SK-N-SH (cell line): ENCODE results near the gene GALNT17. TPM values are rescaled to one million over a fixed set of nuclear protein-coding genes. Genes with fewer than 3 reads are reported as not detected.

ENCODE experiments used
- CTCF ChIA-PET: fragments of 300-600, 350-600 bp; formaldehyde crosslinking; extraction: SDS; loops from one replicate; lab custom pipeline; 2021; lab: Yijun Ruan, JAX
- POLR2A ChIA-PET: fragments of 350-600 bp; sonication (Branson Sonifier 250); formaldehyde crosslinking; extraction: SDS; loops from one replicate; lab custom pipeline; 2020; ENCODE audit warnings: antibody characterized with exemption, inconsistent platforms; lab: Yijun Ruan, JAX
- DNase-seq: peaks from one replicate; pipeline ENCODE4 v3.0.0; 2012
- H2AFZ ChIP-seq: fragments of 200-600 bp; sonication (generic); 2 replicates; pipeline ENCODE4 v1.8.1; 2016; ENCODE audit warnings: antibody characterized with exemption, mild to moderate bottlenecking, low read depth
- H3F3A ChIP-seq: fragments of 200-600 bp; sonication (generic); replicated peaks from 2 replicates; pipeline ENCODE3; 2016; ENCODE audit warnings: antibody characterized with exemption, mild to moderate bottlenecking; ENCODE audit not compliant: insufficient read depth
- H3K27ac ChIP-seq, 2 experiments: fragments of 200-500 bp in 1 of 2; fragments of 200-600 bp in 1 of 2; sonication (Bioruptor generic) in 1 of 2; sonication (generic), shearing (Covaris generic) in 1 of 2; 2 replicates each; pipeline versions ENCODE4 v1.5.1 to v1.6.1; 2014 to 2016; ENCODE audit warnings: low read depth in 2 of 2, inconsistent platforms in 1 of 2, low read length in 1 of 2, mild to moderate bottlenecking in 1 of 2, mixed read lengths in 1 of 2
- H3K27me3 ChIP-seq: fragments of 200-600 bp; sonication (generic), shearing (Covaris generic); 2 replicates; pipeline ENCODE4 v1.6.1; 2016; ENCODE audit warnings: mixed run types; ENCODE audit not compliant: insufficient read depth
- H3K36me3 ChIP-seq, 2 experiments: fragments of 200-500 bp in 1 of 2; fragments of 200-600 bp in 1 of 2; sonication (Bioruptor generic) in 1 of 2; sonication (generic) in 1 of 2; replicated peaks in 1 of 2; 2 replicates each; pipeline versions ENCODE3 to v1.5.1; 2014 to 2016; ENCODE audit warnings: low read length in 1 of 2, mild to moderate bottlenecking in 1 of 2; ENCODE audit not compliant: insufficient read depth in 2 of 2, control insufficient read depth in 1 of 2
- H3K4me1 ChIP-seq, 2 experiments: fragments of 200-500 bp in 1 of 2; fragments of 200-600 bp in 1 of 2; sonication (Bioruptor generic) in 1 of 2; sonication (generic), shearing (Covaris generic) in 1 of 2; 2 replicates each; pipeline versions ENCODE4 v1.5.1 to v1.6.1; 2014 to 2016; ENCODE audit warnings: low read depth in 1 of 2, low read length in 1 of 2, mixed run types in 1 of 2; ENCODE audit not compliant: insufficient read depth in 2 of 2, control insufficient read depth in 1 of 2
- H3K4me2 ChIP-seq: fragments of 200-600 bp; sonication (generic), shearing (Covaris generic); 2 replicates; pipeline ENCODE4 v1.6.1; 2017; ENCODE audit warnings: mixed run types
- H3K4me3 ChIP-seq, 2 experiments: fragments of 200-500 bp in 1 of 2; fragments of 200-600 bp in 1 of 2; sonication (Bioruptor generic) in 1 of 2; sonication (generic), shearing (Covaris generic) in 1 of 2; 2 replicates each; pipeline versions ENCODE4 v1.5.1 to v1.8.1; 2014 to 2016; ENCODE audit warnings: low read depth in 2 of 2, inconsistent platforms in 1 of 2, low read length in 1 of 2, mild to moderate bottlenecking in 1 of 2, mixed read lengths in 1 of 2, moderate library complexity in 1 of 2
- H3K79me2 ChIP-seq: fragments of 200-600 bp; sonication (generic); 2 replicates; pipeline ENCODE4 v1.8.1; 2017; ENCODE audit warnings: mild to moderate bottlenecking; ENCODE audit not compliant: insufficient read depth
- H3K9ac ChIP-seq: fragments of 200-600 bp; sonication (generic); 2 replicates; pipeline ENCODE4 v1.6.1; 2017; ENCODE audit warnings: mixed run types
- H3K9me2 ChIP-seq: fragments of 200-600 bp; sonication (generic); 2 replicates; pipeline ENCODE4 v1.6.1; 2017; ENCODE audit warnings: mixed run types
- H3K9me3 ChIP-seq: fragments of 200-600 bp; sonication (generic); 2 replicates; pipeline ENCODE4 v1.6.1; 2017; ENCODE audit warnings: mixed run types, mild to moderate bottlenecking, moderate library complexity
- H4K20me1 ChIP-seq: fragments of 200-600 bp; sonication (generic); 2 replicates; pipeline ENCODE4 v1.6.1; 2017; ENCODE audit warnings: mild to moderate bottlenecking, mixed run types; ENCODE audit not compliant: insufficient read depth
- CHD2 ChIP-seq: fragments of 150-350 bp; IDR thresholded peaks from 2 replicates; pipeline ENCODE4 v1.6.1; 2018; ENCODE audit warnings: low read length; ENCODE audit not compliant: partially characterized antibody
- ELF1 ChIP-seq: IDR thresholded peaks from 2 replicates; pipeline ENCODE4 v1.4.0; 2012
- EZH2phosphoT487 ChIP-seq: fragments of 200-600 bp; sonication (generic); IDR thresholded peaks from 2 replicates; pipeline ENCODE4 v1.6.1; 2017; ENCODE audit warnings: low read depth, mixed run types, mild to moderate bottlenecking, antibody characterized with exemption, moderate library complexity, borderline replicate concordance
- FOXJ3 ChIP-seq: sonication (generic); formaldehyde crosslinking; IDR thresholded peaks from 2 replicates; pipeline ENCODE4 v1.5.1; 2020; ENCODE audit warnings: mild to moderate bottlenecking, missing genetic modification reagents
- FOXM1 ChIP-seq: IDR thresholded peaks from 2 replicates; pipeline ENCODE4 v1.4.0; 2012; ENCODE audit warnings: low read depth, mild to moderate bottlenecking
- NFIC ChIP-seq: IDR thresholded peaks from 2 replicates; pipeline ENCODE4 v1.4.0; 2012; ENCODE audit warnings: borderline replicate concordance
- NRF1 ChIP-seq: IDR thresholded peaks from 2 replicates; pipeline ENCODE4 v1.6.1; 2012; ENCODE audit warnings: low read depth, mild to moderate bottlenecking, low read length
- RAD21 ChIP-seq: IDR thresholded peaks from 2 replicates; pipeline ENCODE4 v1.6.1; 2012; ENCODE audit warnings: mild to moderate bottlenecking, low read length
- SMC3 ChIP-seq: IDR thresholded peaks from 2 replicates; pipeline ENCODE4 v1.6.1; 2012; ENCODE audit warnings: low read depth, low read length, improper control_type of control experiment
- WGBS: methylation state at CpG from one replicate; pipeline ENCODE4 v1.1.6; 2017; ENCODE audit warnings: low lambda C conversion rate; 5-methylcytosine and 5-hydroxymethylcytosine counted together
- polyA plus RNA-seq, 3 experiments: library from polyadenylated mRNA; depleted of rRNA; stranded (reverse); fragments of >200 nt; gene quantifications; 2 replicates each; pipeline ENCODE4 v1.2.3, GENCODE V29; 2012
- TF ChIP-seq, protein P1 (sequence below): IDR thresholded peaks from 2 replicates; pipeline ENCODE4 v1.6.1; 2012; ENCODE audit warnings: mild to moderate bottlenecking, low read depth, low read length, moderate library complexity
- TF ChIP-seq, protein P2 (sequence below): fragments of 150-350 bp; IDR thresholded peaks from 2 replicates; pipeline ENCODE4 v1.6.1; 2016; ENCODE audit warnings: mild to moderate bottlenecking, low read depth, low read length

The GALNT17 gene
- polyA plus RNA-seq, 1 of the 3 experiments (the other 2 are of a cell fraction) = not detected

DNA sequence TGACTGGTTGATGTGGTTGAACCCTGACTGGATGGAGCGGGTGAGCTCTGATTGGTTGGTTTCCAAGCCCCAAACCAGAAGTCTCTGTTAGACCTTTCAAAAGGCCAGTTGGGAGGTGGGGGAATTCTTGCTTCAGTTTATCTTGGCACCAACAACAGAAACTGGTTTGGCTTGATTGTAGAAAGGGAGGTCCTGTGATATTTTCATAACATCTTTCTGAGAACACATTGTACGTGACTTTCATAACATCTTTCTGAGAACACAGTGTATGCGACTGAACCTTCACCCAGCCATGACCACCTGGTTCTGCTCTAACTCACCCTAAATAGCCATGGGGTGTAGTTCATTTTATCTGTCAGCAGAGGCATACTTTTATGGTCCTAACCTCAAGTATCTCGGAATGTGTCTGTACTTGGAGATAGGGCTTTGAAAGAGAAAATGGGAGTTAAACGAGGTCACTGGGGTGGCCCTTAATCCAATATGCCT lies 88.3 kb downstream of the GALNT17 start:
- Histone ChIP-seq H3K79me2 (no peaks in the 10 kb centered on the region), H3K9me2 (no peaks in the 10 kb centered on the region), H3K27ac (no peak overlapping the region), H4K20me1 (no peaks in the 10 kb centered on the region), H3K4me1 (no peaks in the 10 kb centered on the region), H3K27me3 (no peaks in the 10 kb centered on the region), H3F3A (no peaks in the 10 kb centered on the region), H3K9ac (no peak overlapping the region), H3K4me3 (no peak overlapping the region), H2AFZ (no peak overlapping the region), H3K9me3 (0 out of 2 replicates have a peak, but pooled peaks cover 7% of the 10 kb centered on the region)
- 24% methylated on average over 5 of the region's 5 CpGs for whole genome bisulfite sequencing
- CTCF ChIA-PET = no interaction called here
- no peak for DNase-seq
- POLR2A ChIA-PET = no interaction called here
- TF ChIP-seq, protein P1, sequence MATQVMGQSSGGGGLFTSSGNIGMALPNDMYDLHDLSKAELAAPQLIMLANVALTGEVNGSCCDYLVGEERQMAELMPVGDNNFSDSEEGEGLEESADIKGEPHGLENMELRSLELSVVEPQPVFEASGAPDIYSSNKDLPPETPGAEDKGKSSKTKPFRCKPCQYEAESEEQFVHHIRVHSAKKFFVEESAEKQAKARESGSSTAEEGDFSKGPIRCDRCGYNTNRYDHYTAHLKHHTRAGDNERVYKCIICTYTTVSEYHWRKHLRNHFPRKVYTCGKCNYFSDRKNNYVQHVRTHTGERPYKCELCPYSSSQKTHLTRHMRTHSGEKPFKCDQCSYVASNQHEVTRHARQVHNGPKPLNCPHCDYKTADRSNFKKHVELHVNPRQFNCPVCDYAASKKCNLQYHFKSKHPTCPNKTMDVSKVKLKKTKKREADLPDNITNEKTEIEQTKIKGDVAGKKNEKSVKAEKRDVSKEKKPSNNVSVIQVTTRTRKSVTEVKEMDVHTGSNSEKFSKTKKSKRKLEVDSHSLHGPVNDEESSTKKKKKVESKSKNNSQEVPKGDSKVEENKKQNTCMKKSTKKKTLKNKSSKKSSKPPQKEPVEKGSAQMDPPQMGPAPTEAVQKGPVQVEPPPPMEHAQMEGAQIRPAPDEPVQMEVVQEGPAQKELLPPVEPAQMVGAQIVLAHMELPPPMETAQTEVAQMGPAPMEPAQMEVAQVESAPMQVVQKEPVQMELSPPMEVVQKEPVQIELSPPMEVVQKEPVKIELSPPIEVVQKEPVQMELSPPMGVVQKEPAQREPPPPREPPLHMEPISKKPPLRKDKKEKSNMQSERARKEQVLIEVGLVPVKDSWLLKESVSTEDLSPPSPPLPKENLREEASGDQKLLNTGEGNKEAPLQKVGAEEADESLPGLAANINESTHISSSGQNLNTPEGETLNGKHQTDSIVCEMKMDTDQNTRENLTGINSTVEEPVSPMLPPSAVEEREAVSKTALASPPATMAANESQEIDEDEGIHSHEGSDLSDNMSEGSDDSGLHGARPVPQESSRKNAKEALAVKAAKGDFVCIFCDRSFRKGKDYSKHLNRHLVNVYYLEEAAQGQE = no peak
- TF ChIP-seq, protein P2, sequence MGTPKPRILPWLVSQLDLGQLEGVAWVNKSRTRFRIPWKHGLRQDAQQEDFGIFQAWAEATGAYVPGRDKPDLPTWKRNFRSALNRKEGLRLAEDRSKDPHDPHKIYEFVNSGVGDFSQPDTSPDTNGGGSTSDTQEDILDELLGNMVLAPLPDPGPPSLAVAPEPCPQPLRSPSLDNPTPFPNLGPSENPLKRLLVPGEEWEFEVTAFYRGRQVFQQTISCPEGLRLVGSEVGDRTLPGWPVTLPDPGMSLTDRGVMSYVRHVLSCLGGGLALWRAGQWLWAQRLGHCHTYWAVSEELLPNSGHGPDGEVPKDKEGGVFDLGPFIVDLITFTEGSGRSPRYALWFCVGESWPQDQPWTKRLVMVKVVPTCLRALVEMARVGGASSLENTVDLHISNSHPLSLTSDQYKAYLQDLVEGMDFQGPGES = no peak
- no peak for TF ChIP-seq NRF1
- no peak for TF ChIP-seq RAD21
- TF ChIP-seq NFIC = no peak
- no peak for TF ChIP-seq EZH2phosphoT487
- no peak for TF ChIP-seq FOXM1
- no peak for TF ChIP-seq CHD2
- no peak for TF ChIP-seq FOXJ3
- TF ChIP-seq SMC3 = no peak
- no peak for TF ChIP-seq ELF1
- TF ChIP-seq, all 33 proteins: peak for 0
- Histone ChIP-seq H3K4me2 (no peak overlapping the region), H3K36me3 (no peaks in the 10 kb centered on the region)

DNA sequence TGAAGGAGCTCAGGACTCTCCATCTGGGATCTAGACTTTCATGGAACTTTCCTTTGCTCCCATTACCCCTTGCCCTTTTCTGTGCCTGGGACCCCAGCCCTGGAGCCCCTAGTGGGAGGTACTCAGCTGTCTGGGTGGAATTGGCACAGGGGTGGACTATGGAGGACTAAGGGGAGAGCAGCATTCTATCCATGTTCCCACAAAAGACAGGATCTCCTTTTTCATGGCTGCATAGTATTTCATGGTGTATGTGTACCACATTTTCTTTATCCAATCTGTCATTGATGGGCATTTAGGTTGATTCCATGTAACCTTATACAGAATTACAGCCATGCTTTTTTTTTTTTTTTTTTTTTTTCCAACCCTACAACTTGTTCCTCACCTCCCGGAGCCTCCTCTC lies 89.1 kb downstream of the GALNT17 start:
- DNase-seq = no peak
- WGBS = 56% methylated on average over 1 of the region's 1 CpG
- H3K9me2 ChIP-seq = no peaks in the 10 kb centered on the region
- no peak overlapping the region for H3K4me3 ChIP-seq
- no peaks in the 10 kb centered on the region for H4K20me1 ChIP-seq
- H3K79me2 ChIP-seq = no peaks in the 10 kb centered on the region
- no peak overlapping the region for H3K27ac ChIP-seq
- H3F3A ChIP-seq = no peaks in the 10 kb centered on the region
- ChIA-PET POLR2A (no interaction called here), CTCF (no interaction called here)
- H3K27me3 ChIP-seq = no peaks in the 10 kb centered on the region
- TF ChIP-seq NRF1 = no peak
- H3K4me2 ChIP-seq = no peak overlapping the region
- no peak overlapping the region for H3K9ac ChIP-seq
- H2AFZ ChIP-seq = no peak overlapping the region
- H3K36me3 ChIP-seq = no peaks in the 10 kb centered on the region
- H3K9me3 ChIP-seq = 0 out of 2 replicates have a peak, but pooled peaks cover 7% of the 10 kb centered on the region
- H3K4me1 ChIP-seq = no peaks in the 10 kb centered on the region
